CD4-positive, alpha-beta T cell treated with Interleukin-21 for 1 hour (primary cell): Measurements from ENCODE around the gene UGT1A10.

Experiments
- DNase-seq: peaks from one replicate; pipeline ENCODE4 v3.0.0-alpha.2; 2020

The UGT1A10 gene

DNA sequence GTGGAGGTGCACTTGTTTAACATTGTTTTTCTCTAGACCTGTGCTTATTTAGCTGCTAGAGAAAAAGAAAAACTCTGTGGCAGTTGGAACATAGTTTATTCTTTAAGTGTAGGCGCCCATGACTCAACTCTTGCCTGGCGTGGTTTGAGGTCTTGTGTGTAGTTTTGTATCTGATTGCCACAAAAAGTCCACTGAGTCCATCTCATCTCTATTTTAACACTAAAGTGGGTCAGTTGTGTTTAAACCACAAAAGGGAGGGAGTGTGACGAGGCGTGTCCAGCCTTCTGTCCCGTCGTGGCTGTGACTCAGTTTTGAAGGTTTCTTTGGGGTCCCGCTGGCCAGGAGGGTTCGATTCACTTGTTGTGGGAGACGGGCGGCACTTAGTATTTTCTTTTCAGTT lies 20.2 kb downstream of the UGT1A10 start:
- DNase-seq: no peak

DNA sequence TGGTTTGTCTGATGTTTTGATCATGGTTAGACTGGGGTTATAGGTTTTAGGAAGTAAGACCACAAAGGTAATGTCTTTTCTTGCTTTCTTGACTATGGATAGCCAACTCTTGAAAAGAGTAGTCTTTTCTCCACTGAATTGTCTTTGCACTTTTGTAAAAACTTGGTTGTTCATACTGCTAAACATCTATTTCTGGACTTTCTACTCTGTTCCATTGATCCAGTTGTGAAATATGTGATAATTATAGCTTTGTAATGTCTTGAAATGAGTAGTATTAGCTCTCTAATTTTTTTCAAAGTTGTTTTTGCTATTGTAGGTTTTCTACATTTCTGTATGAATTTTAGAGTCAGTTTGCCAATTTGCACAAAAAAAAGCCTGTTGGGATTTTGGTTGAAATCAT lies 22.4 kb downstream of the UGT1A10 start:
- DNase-seq: no peak

DNA sequence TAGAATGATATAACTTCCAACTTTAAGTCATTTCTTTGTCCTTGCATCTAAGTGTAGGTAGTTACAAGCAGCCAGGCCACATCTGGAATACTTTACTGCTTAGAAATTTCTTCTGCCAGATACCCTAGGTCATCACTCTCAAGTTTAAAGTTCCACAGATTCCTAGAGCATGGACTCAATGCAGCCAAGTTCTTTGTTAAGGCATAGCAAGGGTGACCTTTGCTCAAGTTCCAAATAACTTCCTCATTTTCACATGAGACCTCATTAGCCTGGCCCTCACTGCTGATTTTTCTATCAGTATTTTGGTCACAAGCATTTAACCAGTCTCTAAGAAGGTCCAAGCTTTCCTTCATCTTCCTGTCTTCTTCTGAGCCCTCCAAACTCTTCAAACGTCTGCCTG lies 27.7 kb downstream of the UGT1A10 start:
- DNase-seq: no peak

DNA sequence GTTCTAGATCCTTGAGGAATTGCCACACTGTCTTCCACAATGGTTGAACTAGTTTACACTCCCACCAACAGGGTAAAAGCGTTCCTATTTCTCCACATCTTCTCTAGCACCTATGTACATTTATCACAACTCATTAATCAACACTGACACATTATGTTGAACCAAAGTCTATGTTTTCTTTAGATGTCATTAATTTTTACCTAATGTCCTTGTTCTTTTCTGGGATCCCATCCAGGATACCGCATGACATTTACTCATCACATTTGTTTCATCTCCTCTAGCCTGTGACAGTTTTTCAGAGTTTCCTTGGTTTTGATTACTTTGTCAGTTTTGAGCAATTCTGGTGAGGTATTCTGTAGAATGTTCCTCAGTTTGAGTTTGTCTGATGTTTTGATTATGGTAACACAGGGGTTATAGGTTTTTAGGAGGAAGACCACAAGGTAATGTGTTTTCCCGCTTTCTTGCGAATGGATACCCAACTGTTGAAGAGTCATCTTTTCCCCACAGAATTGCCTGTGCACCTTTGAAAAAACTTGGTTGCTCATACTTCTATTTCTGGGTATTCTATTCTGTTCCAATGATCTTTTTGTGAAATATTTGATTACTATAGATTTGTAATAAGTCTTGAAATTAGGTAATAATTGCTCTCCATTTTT lies 32.5 kb downstream of the UGT1A10 start:
- DNase-seq: no peak

DNA sequence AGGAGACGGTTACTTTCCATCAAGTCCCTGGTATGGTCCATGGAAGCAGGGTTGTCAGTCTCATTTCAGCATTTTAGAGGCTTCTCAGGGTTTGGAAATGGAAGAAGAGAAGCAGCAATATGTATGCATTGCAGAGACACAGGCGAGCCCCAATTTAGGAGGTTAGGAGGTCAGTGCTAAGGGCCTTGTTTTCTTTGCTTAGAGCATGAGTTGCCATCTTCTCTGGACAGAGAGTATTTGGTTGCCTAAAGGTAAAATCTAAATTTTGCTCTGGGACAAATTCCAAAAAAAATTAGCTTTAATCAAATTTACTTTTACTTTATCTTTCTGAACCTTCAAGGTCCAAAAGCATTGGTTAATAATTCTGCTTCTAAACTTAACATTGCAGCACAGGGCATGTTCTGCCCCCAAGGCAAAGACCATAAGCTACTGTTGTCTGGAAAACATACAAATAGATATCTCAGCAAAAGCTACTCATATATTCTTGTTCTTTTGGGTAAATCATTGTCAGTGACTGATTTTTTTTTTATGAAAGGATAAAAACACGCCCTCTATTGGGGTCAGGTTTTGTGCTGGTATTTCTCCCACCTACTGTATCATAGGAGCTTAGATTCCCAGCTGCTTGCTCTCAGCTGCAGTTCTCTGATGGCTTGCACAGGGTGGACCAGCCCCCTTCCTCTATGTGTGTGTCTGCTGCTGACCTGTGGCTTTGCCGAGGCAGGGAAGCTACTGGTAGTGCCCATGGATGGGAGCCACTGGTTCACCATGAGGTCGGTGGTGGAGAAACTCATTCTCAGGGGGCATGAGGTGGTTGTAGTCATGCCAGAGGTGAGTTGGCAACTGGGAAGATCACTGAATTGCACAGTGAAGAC lies 35.3 kb downstream of the UGT1A10 start, which contains the start of gene UGT1A9:
Gene UGT1A9 (plus strand): TSS at position 609 of the 872 bp plus-strand sequence. CDS start 37 bp downstream, at position 646.
- DNase-seq: no peak

DNA sequence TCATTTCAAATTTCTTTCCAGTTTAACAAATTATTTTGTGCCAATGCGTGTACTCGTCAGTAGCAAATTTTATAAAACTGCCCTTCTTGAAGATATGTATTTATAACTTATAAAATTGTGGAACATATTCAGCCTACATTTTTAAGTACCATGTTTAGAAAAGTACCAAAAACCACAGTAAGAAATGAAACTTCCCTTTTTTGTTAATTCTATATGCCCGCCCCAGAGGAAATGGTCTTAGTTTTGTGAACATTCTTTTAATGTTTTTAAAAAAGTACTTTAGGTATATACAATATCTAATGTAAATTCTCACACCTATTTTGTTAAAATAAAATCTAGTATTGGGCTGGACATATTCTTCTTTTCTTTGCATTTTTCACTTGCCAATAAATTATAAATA lies 36.6 kb downstream of the UGT1A10 start:
- no peak for DNase-seq

DNA sequence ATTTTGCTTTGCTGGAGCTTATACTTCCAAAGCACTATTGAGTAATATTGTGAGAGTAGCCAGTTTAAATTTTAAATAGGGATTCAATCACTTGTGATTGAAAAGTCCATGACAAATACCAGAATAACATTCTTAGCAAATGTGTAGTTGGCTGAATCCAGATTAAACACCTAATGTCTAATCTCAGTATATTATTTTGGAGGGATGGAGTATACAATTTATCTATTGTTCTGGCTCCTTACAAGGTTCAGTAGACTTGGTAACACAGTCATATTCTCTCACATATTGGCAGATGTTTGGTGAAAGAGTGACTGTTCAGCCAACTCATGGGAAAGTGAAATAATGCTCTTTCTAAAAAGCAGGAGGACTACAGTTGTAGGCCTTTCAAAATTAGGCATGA lies 37.6 kb downstream of the UGT1A10 start:
- no peak for DNase-seq

DNA sequence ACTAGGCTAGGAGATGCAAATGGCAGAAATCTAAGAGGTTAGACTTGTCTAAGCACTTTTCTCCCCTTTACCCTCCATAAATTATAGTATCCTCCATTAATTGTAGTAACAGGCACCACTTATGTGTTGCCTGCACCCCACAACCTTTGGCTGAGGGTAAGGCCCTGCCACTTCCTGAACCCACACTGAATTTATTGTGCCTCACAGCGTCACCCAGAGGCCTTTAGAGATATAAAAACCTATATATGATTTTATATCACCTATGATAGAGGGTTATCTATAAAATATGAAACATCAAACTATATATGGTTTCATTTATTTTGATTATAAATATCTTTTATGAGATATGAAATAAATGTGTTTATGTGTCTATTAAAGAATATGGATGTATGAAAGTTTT lies 38.1 kb downstream of the UGT1A10 start:
- DNase-seq: no peak

DNA sequence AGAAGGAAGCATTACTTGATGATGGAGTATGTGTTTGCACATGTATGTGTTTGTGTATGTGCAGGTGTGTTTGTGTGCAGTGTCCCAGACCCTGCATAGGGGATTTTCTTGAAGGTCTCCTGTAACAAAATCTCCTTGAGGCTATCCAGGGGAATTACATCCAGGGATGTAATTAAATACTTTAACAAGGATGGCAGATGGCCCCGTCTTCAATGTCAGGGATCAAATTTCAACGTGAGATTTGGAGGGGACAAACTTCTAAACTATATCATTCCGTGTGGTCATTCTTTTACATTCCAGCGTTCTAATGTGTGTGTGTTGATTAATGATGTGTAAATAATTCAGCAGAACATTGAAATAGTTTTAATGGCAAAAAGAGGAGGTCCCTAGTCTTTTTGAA lies 38.7 kb downstream of the UGT1A10 start:
- no peak for DNase-seq

DNA sequence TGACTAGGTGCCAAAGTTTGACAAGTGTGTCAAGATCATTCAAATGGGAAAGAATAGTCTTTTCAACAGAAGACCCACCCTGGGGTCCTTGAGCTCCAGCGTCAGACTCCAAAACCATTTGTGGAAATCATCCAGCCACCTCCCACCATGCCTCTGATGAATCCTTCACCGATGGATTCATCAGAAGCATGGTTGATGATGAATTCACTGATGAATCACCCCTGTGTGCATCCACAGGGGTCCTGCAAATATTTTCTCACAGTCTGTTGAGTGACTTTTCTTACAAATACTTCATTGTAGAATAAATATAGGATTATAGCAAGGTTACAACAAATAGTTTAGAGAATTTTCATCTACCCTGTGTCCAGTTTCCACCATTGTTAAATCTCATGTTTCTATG lies 39.8 kb downstream of the UGT1A10 start:
- DNase-seq: no peak

DNA sequence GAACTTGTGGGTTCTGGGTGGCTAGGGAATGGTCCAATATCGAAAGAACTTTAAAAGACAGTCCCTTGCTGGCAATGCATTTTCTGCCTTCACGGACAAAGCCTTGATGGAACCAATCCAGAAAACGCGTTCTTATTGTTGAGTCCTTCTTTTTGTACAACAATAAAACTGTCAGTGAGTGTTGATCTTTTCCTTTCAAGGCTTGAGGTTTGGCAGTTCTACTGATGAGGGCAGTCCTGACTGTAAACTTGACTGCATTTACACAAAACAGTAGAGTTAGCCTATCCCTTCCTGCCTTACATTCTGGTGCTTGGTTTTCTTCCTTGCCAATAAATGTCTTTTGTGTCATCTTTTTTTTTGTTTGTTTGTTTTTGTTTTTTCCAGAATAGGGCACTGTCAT lies 42.9 kb downstream of the UGT1A10 start:
- no peak for DNase-seq

DNA sequence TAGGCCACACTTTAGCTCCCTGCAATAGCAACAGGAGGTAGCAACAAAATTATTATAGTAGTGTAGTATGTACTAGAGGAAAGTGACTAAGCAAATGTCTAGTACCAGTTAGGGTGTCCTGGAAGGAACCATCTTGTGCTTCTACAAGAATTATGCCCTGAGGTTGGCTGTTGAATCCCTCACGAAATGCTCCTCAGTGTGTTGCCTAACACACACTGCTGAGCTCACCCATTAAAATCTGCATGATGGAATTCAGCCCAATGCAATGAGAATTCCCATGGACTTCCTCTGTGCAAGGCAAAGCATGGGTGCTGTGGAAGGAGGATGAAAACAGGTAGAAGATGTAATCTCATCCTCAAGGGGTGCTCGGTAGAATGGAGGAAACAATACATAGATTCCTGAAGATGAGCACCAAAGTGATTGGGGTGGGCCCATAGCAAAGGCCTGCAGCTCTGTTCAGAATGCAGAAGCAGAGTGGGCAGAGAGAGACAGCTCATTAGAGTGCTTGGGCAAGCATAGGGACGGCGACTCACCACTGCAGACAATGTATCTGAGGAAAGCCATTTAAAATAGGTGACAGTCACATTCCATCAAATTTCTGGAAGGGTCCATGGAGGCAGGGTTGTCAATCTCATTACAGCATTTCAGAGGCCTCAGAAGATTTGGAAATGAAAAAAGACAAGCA lies 44.3 kb downstream of the UGT1A10 start:
- no peak for DNase-seq

DNA sequence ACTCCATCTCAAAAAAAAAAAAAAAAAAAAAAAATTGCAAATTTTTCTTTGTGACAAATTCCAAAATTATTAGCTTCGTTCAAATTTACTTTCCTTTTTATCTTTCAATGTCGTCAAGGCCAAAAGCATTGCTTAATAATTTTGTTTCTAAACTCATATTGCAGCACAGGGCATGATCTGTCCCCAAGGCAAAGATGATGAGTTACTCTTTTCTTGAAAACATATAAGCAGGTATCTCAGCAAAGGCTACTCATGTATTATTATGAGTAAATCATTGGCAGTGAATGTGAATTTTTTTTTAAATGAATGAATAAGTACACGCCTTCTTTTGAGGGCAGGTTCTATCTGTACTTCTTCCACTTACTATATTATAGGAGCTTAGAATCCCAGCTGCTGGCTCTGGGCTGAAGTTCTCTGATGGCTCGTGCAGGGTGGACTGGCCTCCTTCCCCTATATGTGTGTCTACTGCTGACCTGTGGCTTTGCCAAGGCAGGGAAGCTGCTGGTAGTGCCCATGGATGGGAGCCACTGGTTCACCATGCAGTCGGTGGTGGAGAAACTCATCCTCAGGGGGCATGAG lies 45.4 kb downstream of the UGT1A10 start, which contains the start of gene UGT1A7:
Gene UGT1A7 (plus strand): TSS at position 381 of the 579 bp plus-strand sequence. CDS start 37 bp downstream, at position 418.
- no peak for DNase-seq

DNA sequence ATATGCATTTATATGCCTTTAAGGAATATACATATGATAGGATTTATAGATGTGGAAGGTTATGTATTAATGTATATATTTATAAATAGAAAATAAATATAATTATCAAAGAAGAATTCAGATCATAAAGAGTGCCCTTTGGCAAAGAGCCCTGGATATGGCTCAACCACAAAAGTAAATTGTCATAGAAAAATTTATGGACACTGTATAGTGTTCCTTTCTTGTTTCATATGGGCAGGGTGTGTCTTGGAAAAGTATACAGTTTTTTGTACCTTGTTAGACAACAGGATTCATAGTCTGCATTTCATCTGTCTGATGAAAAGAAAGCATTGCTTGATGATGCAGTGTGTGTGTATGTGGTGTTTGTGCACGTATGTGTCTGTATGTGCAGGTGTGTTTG lies 48.4 kb downstream of the UGT1A10 start:
- DNase-seq: no peak

DNA sequence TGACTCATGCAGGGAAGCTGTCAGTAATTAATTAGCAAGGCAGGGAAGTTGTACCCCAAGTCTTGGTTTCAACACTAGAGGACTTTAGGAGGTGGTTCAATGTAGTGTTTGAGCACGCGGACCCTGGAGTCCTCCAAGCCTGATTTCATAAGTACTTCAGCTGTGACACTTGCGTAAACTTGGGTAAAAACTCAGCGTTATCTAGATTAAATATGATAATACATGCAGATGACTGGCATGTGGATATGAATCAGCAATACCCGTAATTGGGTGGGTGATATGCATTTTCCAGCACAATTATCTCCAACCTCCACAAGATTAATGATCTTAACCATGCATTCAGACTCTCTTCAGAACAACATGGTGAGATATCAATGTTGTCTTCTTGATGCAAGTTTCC lies 50.7 kb downstream of the UGT1A10 start:
- DNase-seq: no peak

DNA sequence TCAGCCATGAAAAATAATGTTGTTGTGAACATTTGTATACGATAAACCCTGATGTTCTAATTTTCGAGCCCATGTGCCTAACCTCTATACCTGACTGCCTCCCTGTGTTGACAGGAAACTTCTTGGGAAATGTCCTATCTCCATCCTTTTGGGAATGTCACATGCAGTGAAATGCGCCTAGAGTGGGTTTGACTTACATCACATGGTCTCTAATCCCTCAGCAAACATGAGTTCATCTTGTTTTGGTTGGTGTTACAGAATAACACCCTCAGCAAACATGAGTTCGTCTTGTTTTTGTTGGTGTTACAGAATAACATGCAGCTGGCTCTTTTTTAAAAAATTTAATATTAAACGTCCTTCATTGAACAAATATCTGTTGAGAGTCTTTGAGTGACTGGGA lies 52.1 kb downstream of the UGT1A10 start:
- no peak for DNase-seq

DNA sequence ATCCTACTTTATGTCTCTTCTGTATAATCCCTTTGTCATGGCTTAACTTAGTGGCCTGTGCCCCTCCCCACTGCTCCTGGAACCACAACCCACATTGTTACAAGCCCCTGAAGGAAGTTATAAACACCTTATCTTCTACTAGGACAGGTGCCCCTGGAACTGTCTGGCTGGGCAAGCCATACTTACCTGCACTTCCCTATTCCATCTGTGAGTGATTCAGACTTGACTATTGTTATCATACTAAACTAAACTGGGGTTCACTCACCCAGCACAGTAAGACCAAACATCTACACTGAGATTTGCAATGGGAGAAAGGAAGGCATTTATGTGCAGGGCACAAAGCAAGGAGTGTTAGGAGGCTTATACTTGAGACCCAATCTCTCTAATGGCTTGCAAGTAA lies 52.8 kb downstream of the UGT1A10 start:
- DNase-seq: no peak

DNA sequence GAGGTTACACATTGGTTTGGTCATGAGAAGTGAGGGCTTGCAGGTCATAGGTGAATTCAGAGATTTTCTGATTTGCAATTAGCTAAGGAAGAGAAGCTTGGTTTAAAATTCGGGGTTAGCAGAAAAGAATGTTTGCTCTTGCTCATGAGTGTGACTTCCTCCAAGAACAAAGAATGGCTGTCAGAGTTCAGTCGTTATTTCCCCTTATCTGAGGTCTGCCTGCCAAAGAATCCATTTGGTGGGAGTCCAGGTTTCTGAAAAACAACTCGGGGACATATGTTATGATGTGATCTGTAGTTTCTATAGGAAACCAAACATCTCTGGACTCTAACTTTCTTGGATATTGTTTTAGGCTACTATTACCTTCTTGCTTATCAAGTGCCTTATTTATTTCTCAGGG lies 53.3 kb downstream of the UGT1A10 start:
- no peak for DNase-seq

DNA sequence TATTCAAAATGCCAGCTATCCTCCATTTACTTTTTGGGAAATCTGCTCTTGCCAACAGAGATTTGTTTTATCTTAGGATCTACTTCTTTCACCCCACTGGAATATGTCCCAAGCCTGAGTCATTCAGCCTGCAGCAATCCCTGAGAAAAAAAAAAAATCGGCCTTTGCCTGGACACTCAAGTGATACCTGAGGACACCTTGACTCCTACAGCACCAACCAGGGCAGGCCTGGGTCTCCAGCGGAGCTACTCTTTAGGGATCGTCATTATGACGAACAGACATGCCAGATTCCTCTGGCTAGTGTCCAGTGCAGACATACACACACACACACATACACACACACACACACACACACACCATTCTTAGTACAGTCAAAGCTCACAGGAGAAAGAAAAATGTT lies 54.2 kb downstream of the UGT1A10 start:
- no peak for DNase-seq

DNA sequence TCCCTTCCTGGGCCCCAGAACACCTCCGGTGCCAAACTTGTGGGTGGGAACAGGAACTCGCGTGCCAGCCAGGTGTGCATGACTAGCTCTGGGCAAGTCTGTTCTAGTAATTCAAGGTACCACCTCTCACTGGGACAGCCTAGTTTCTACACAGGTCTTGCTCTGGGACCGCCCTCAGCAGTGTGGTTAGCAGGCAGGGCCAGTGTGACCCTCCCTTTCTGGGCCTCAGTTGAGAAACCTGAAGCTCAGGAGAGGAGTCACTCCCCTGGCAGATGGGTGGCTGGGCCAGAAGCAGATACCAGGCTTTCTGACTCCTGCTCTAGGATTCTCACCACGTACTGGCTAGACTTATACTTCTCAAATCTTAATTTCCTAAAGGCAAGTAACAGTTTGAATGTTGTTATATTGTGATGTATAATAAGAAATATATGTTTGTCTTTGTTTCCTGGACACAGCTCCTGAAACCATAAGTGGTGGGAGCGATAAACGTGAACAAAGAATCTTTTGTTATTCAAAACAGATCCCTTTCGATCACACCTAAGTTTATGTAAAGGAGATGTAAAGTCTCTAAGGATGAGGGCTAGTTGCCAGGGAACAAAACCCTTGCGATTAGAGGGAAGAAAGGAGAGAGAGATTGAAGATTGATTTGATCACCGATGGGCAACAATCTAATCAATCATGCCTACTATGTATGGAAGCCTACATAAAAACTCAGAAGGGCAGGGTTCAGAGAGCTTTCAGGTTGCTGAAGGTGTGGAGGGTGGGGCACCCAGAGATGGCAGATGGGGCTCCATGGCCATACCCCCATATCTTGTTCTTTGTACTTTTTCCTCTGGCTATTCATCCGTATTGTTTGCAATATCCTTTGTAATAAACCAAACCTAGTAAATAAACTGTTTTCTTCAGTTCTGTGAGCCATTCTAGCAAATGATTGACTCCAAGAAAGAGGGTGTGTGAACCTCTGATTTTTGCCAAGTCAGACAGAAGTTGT lies 55.5 kb downstream of the UGT1A10 start:
- DNase-seq: no peak

DNA sequence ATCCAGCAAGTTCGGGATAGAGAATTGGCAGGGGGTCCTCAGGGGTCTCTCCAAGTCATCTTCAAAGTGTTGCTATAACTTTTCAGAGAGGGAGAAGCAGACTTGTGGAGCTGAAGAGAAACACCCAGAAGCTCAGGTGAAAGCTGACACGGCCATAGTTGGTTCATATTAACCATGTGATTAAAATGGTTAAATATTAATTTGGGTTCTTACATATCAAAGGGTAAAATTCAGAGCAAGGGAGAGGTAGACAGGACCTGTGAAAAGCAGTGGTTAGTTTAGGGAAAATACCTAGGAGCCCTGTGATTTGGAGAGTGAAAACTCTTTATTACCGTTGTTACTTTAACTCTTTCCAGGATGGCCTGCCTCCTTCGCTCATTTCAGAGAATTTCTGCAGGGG lies 56.4 kb downstream of the UGT1A10 start, which contains the start of gene UGT1A6:
Gene UGT1A6 (plus strand): TSS at position 243 of the 400 bp plus-strand sequence. CDS start 115 bp downstream, at position 358.
- no peak for DNase-seq

DNA sequence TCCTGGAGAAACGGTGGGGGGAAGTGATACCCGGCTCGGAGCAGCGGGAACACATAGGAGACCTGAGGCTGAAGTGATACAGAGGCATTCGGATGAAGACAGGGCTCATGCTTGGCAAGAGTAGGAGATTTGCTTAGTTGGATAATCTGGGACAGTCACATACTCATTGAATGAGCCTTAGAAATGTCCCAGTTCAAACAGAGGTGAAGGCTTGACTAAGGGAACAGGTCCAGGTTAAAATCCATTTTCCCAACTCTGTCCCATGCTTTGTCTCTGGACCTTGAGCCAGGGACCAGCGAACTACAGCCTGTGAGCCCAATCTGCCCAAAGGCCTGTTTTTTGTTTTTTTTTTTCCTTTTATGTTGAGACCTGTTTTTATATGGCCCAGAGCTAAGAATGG lies 57.7 kb downstream of the UGT1A10 start:
- DNase-seq: no peak
